ENCODE measurements around the gene STYK1.

DNA sequence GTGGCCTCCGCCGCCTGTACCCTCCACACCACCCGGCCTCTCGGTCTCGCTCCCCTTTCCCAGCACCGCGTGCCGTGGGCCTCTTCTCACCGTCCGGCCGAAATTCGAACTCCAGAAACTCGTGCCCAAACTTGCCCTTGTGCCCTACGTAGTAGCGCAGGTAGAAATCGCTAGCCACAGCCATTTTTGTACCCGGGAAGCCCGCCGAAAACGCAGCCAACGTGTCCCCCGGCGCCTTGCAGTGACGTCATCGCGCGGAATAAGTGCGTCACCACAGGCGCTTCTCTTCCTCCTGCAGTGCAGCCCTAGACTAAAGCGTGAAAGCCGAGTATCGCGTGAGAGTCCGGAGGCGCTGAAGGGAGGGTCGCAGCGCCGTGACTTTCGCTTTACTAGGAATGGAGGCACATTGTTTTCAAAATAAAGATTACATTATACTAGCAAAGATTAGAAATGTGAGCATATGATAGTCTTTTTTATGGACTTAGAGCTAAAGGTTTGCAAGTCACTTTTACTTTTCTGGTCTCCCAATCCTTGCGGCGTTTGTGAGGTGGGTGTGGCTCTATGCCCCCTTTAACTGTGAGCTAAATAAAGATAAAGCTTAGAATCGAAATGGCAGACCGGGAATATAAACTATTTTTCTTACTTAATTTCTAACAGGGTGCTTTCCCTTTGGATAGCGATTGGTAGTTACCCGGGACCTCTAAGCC is 60.4 kb downstream of the STYK1 start, which contains the start of gene MAGOHB:
- TF ChIP-seq, protein P1, sequence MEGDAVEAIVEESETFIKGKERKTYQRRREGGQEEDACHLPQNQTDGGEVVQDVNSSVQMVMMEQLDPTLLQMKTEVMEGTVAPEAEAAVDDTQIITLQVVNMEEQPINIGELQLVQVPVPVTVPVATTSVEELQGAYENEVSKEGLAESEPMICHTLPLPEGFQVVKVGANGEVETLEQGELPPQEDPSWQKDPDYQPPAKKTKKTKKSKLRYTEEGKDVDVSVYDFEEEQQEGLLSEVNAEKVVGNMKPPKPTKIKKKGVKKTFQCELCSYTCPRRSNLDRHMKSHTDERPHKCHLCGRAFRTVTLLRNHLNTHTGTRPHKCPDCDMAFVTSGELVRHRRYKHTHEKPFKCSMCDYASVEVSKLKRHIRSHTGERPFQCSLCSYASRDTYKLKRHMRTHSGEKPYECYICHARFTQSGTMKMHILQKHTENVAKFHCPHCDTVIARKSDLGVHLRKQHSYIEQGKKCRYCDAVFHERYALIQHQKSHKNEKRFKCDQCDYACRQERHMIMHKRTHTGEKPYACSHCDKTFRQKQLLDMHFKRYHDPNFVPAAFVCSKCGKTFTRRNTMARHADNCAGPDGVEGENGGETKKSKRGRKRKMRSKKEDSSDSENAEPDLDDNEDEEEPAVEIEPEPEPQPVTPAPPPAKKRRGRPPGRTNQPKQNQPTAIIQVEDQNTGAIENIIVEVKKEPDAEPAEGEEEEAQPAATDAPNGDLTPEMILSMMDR (conservative IDR thresholded peaks at IDR 0.05 in 1 of 2, IDR thresholded peaks at IDR 0.05 in 1 of 2; ENCODE audit: low read depth in 1 of 2, low read length in 2 of 2): no peak
- TF ChIP-seq EZH2 (IDR thresholded peaks at IDR 0.05; ENCODE audit: low read length, missing control alignments): no peak

All from fibroblast of lung (primary cell).